Sigmoid colon (tissue), 4 donors: ENCODE data around the gene MLXIP.

ENCODE experiments used
- CTCF ChIP-seq, 4 experiments: fragments of 450-650 bp in 3 of 4; fragments of 200-600 bp in 1 of 4; IDR thresholded peaks; one replicate each; pipeline ENCODE4 v1.5.1; 2016 to 2019; ENCODE audit warnings: antibody characterized with exemption in 4 of 4, mild to moderate bottlenecking in 3 of 4, moderate library complexity in 2 of 4
- POLR2A ChIP-seq, 2 donors: fragments of 450-650 bp; IDR thresholded peaks; one replicate each; pipeline ENCODE4 v1.6.1; 2016; ENCODE audit warnings: antibody characterized with exemption in 2 of 2, mild to moderate bottlenecking in 2 of 2, moderate library complexity in 2 of 2
- POLR2AphosphoS5 ChIP-seq, 4 donors: sonication (generic); formaldehyde crosslinking; IDR thresholded peaks; one replicate each; pipeline ENCODE4 v1.6.1; 2017; ENCODE audit warnings: antibody characterized with exemption in 4 of 4

GRCh38 chr12:122139941-122140340, 61.4 kb downstream of the MLXIP start:
- TF ChIP-seq CTCF (IDR thresholded peaks at IDR 0.05) (no peak), POLR2AphosphoS5 (IDR thresholded peaks at IDR 0.05) (no peak), POLR2A (IDR thresholded peaks at IDR 0.05) (no peak)
